HS-27A (cell line): ENCODE measurements around the gene ACOT8.
"Not testable (repeated sequence)": the region's sequence is repeated elsewhere in the genome, so short reads cannot be mapped to it uniquely, and the experiment has no call there.

ENCODE experiments used
- DNase-seq: peaks from one replicate; pipeline ENCODE4 v3.0.0-alpha.2; 2012; ENCODE audit warnings: low read depth, missing footprints

The ACOT8 gene

GRCh38 chr20:45827030-45827652 is 30.1 kb downstream of the ACOT8 start, which contains the start of gene TNNC2:
TNNC2 (minus strand) TSS chr20:45827312; CDS start chr20:45827248, 64 bp downstream.
- DNase-seq: no peak

- no peak for DNase-seq
These were observed 30.7 kb downstream of the ACOT8 start for GRCh38 chr20:45826381-45827019.

- no peak for DNase-seq
These were observed 33.0 kb downstream of the ACOT8 start for GRCh38 chr20:45823949-45824835.

DNA sequence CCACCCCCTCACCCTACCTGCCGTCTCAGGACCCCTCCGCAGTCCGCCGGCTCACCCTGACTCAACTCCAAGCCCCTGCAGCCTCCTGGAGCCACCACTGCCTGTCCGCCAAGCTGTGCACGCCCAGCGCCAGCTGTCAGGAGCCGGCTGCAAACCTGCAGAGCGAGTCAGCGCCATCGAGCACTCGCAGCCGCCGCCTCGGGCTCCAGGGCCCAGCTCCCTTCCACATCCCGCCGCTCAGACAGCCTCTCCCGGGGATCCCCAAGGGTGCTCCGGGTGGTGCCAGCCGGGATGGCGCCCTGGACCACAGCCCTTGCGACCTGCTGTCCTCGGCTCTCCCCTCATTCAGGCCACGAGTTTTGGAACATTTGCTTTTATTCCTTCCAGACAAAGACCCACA is 34.3 kb downstream of the ACOT8 start:
- DNase-seq: no peak

DNA sequence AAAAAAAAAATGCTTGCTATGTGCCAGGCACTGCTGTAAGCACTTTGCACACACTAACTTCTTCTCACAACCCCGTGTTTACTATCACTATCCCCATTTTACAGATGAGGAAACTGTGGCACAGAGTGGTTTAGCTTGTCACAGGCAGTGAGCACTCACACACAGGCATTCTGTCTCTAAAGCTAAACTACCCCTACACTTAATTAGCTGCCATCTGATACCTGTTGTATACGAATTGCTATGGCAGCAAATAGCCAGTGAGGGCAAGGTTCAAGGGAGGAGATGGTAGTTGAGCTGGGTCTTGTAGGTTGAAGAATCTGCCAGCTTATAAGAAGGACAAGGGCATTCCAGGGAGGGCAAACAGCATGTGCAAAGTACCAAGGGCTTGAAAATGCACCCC is 35.2 kb downstream of the ACOT8 start:
- DNase-seq: no peak

DNA sequence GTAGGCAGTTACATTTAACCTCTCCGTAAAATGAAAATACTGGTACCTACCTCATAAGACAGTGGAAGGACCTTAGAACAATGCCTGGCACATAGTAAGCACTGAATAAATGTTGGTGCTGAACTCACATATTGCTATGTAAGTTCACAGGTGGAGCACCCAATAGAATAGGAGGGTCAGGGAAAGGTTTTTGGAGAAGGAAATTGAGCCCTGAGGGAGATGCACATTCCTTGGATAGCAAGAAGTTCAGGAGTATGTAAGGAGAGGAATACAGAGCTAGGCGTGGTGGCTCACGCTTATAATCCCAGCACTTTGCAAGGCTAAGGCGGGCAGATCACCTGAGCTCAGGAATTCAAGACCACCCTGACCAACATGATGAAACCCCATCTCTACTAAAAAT is 37.7 kb downstream of the ACOT8 start:
- no peak for DNase-seq

- no peak for DNase-seq
These were observed 39.0 kb downstream of the ACOT8 start for GRCh38 chr20:45818239-45818638.

DNA sequence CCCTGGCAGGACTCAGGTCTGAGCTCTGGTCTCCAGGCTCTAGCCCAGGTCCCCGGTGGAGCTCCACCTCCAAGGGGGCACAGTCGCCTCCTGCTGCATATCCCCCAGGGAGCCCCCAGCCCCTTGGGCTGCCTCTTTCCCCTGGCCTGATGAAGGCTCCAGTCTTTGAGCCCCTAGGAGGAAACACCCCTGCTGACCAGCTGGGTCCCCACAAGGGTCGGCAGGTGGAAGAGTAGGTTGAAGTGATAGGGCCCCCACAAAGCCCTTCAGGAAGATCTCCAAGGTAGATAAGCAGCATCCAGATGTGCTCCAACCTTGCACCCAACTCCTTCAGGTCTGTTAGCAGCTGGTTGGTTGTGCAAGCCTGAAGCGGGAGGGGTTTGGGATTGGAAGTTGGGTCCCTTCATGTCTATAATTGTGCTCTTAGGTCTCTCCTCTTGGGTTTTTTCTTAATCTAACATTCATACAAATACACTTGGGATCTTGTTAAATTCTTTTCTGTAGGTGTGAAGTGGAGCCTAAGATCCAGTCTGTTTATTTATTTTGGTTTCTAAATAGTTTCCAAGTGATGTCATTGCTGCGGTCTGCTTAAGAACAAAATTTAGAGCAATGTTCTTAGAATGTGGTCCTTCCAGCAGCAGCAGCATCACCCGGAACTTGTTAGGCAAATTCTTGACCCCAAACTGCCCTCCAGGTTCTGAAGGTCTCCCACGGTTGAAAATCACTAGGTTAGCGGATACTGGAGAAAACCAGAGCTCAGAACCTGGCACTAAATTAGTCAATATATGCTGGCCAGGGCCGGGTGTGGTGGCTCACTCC is 39.6 kb downstream of the ACOT8 start:
- DNase-seq: peak; percentile 65

DNA sequence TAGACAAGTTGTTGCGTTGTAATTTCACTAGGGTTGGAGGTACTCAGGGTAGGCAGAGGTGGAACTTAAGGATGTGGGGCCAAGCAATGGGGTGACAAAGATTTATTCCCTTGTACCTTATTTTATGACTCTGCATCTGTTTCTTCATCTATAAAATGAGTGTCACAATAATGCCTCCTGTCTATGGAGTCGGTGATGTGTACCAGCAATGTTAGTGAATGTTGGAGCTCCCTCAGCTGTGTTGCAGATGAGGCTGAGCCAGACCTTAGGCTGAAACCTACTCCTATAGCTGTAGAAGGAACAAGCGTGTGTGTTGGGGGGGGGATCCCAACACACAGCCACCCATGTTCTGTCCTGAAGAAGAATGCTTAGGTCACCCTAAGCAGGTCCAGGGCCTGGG is 40.2 kb downstream of the ACOT8 start:
- no peak for DNase-seq

DNA sequence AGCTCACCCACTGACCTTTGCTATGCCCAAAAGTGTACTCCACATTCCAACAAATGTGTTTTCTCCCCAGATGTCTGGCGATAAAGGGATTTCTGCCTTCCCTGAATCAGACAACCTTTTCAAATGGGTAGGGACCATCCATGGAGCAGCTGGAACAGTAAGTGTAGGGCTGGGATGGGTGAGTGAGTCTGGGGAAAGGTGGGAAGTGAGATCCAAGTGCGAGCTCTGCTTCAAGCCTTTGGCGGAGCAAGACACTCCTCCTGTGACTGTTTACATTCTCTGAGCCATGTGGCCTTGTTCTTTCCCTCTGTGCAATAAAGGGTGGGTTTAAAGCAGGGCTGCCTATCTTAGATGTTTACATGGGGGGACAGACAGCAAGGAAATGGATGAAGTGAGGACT is 42.9 kb downstream of the ACOT8 start:
- DNase-seq: no peak

DNA sequence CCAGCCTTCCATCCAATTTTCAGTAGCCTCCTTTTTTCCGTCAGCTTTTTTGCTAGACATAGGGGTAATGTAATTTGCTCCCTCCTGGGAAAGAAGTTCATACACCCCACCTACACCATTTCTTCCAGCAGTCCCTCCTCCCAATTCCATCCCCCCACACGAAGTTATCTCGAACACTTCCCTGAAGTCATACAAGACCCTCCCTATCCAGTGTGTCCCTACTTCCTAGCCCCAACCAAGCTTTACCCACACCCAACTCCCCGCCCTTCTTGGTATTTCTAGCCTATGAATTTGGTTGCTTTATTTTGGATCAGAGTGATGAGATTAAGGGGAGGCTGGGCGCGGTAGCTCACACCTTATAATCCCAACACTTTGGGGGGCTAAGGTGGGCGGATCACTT is 43.7 kb downstream of the ACOT8 start:
- DNase-seq: no peak

DNA sequence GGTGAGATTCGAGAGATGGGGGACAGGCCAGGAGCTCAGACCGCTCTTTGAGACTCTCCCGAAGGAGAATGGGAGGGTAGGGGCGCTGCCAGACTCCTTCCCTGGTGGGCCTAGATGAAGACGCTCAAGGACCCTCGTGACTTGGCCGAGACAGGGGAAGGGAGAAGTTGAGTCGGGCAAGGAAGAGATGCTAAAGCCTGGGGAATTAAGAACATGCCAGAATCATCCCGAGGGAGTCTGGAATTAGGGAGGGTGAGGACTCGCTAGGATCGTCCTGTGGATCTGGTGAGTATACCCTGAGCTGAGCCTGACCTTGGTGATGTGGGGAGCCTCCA is 44.2 kb downstream of the ACOT8 start:
- DNase-seq: no peak

GRCh38 chr20:45812157-45813005 is 44.8 kb downstream of the ACOT8 start, which contains the start of gene UBE2C:
UBE2C (plus strand) TSS chr20:45812644; CDS start chr20:45812696, 52 bp downstream.
- DNase-seq: peak; percentile 99

- DNase-seq: no peak
These were observed 46.8 kb downstream of the ACOT8 start for GRCh38 chr20:45810191-45810970.

- no peak for DNase-seq
These were observed 55.3 kb downstream of the ACOT8 start for GRCh38 chr20:45801851-45802250.

DNA sequence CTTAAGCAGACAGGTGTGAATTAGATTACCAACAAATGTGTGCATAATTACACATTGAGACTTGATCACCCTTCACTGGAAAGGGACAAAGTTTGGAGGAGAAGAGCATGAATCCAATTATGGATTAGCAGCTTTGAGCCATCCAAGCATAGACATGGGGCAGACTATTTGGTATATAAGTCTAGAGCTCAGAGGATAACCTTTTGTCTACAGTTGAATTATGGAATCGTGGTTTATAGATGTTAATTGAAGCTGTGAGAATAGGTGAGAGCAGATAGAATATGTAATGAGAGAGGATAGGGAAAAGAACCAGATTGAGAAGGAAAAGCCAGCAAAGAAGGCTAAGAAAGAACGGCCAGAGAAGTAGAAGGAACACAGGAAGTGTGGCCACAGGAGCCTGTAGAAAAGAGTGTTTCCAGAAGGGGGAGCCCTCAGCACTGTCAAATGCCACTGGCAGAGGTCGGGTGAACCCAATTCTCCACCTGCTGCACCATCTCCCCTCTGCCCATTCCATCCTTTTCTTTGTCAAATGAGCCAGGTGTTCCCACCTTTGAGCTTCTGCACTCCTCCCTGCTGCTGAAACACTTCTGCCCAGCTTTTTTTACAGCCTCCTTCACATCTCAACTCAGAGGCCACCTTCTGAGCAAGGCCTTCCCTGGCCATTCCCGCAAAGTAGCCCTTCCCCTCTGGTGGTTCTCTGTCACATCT is 58.1 kb downstream of the ACOT8 start:
- DNase-seq: no peak

- DNase-seq: not testable (repeated sequence)
These were observed 59.2 kb downstream of the ACOT8 start for GRCh38 chr20:45797955-45798354.

- DNase-seq: not testable (repeated sequence)
These were observed 59.7 kb downstream of the ACOT8 start for GRCh38 chr20:45797510-45797909.

DNA sequence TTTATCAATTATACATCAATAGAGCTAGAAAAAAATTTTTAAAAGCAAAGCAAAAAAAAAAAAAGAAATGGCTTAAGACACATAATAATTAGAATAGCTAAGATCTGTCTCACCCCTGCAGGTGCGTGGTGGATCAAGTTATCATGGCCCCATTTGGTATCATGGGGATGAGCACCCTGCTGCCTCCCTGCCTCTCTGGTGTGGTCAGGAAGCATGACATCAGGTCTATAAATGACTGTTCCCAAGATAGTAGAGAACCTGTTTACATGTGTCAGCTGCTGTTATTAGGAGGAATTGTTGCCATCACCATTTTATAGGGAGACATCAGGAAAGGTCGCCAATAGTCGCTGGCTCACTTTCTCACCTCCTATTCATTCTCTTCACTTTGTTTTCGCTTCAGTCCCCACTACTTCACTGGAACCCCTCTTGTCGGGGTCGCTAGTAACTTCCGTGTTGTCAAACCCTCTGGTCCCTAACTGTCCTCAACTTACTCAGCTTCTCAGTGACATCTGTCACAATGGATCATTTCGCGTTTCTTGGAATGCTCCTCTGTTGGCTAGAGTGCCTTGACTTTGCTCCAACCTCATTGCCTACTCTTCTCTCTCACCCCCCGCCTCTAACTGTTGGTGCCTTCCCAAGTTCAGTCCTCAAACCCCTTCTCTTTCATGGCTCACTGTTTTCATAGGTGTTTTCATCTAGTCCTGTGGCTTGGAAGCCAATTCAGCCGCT is 60.7 kb downstream of the ACOT8 start:
- DNase-seq: no peak
